Measurements from ENCODE around the gene AP4S1.

The AP4S1 gene

DNA sequence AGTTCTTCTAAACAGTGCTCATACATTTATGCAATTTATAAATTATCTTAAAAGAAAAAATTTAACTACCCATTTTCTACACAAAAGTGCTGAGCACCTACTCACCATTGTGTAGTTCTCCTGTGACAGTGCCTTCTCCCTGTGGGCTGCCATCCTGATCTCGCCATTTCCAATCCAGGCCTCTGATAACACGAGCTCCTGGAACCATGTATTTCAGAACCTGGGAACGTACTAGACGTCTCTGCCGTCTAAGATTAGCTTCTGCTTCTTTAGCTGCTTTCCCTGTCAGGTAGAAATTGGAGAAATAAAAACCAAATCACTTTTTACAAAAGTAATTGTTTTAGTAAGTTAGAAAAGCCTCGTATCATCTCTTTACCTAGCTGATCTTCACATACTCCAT, 107.7 kb downstream of the AP4S1 start:
- no peak for DNase-seq (ENCODE audit: low read depth, low spot score)
- H3K27ac ChIP-seq (ENCODE audit: low read length): no peak overlapping the region
- H3K27me3 ChIP-seq (ENCODE audit: control insufficient read depth, insufficient read depth, low read length): peaks cover 1% of the 10 kb centered on the region; the same call in 1 of the 2 replicates
- no peaks in the 10 kb centered on the region for H3K9me3 ChIP-seq (ENCODE audit: control insufficient read depth, insufficient read depth, low read length)
- peaks cover 9% of the 10 kb centered on the region; the same call in 1 of the 2 replicates for H3K36me3 ChIP-seq (ENCODE audit: control insufficient read depth, insufficient read depth, low read length)
- WGBS (ENCODE audit: insufficient coverage, insufficient read length): no CpG with 5 or more reads among the region's 6 CpGs
- H3K4me3 ChIP-seq (ENCODE audit: low read length): no peak overlapping the region
- H3K4me1 ChIP-seq (ENCODE audit: control insufficient read depth, insufficient read depth, low read length): no peaks in the 10 kb centered on the region

DNA sequence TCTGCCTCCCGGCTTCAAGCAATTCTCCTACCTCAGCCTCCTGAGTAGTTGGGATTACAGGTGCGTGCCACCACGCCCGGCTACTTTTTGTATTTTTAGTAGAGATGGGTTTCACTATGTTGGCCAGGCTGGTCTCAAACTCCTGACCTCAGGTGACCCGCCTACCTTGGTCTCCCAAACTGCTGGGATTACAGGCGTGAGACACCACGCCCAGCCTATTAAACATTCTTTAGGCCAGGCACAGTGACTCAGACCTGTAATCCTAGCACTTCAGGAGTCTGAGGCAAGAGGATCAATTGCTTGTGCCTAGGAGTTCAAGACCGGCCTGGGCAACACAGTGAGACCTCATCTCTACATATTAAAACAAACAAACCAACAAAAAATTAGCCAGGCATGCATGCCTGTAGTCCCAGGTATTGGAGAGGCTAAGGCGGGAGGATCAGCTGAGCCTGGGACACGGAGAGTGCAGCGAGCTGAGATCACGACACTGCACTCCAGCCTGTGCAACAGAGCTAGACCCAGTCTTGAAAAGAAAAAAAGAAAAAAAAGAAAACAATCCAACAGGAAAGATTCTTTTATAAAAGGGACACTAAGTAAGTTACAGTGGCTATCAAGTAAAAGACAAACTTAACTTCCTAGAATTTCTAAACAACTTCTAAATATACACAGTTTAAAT, 111.9 kb downstream of the AP4S1 start:
- peaks cover 12% of the 10 kb centered on the region; the same call in 1 of the 2 replicates for H3K36me3 ChIP-seq (ENCODE audit: control insufficient read depth, insufficient read depth, low read length)
- no peaks in the 10 kb centered on the region for H3K9me3 ChIP-seq (ENCODE audit: control insufficient read depth, insufficient read depth, low read length)
- no peak overlapping the region for H3K27ac ChIP-seq (ENCODE audit: low read length)
- H3K27me3 ChIP-seq (ENCODE audit: control insufficient read depth, insufficient read depth, low read length): peaks cover 1% of the 10 kb centered on the region; the same call in 1 of the 2 replicates
- no peaks in the 10 kb centered on the region for H3K4me1 ChIP-seq (ENCODE audit: control insufficient read depth, insufficient read depth, low read length)
- DNase-seq (ENCODE audit: low read depth, low spot score): no peak
- H3K4me3 ChIP-seq (ENCODE audit: low read length): no peak overlapping the region
- no CpG with 5 or more reads among the region's 12 CpGs for WGBS (ENCODE audit: insufficient coverage, insufficient read length)

DNA sequence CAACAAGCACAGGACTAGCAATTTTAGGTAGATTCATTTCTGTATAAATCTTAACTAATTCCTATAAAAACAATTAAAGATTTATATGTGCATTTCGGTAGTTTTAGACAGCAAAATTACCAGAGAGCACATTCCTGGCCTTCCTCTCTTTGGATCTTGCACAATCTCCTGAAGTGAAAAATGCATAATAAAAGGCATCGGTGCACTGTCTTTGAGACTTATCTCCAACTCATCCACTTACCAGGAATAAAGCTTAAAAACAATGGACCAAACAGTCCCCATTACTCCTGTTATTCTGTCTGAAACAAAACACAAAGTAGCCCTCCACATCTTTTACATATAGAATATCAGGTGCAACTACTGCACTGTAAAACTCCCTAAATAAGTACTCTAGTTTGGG, 112.9 kb downstream of the AP4S1 start:
- Histone ChIP-seq H3K27ac (ENCODE audit: low read length) (no peak overlapping the region), H3K4me1 (ENCODE audit: control insufficient read depth, insufficient read depth, low read length) (no peaks in the 10 kb centered on the region), H3K9me3 (ENCODE audit: control insufficient read depth, insufficient read depth, low read length) (no peaks in the 10 kb centered on the region), H3K36me3 (ENCODE audit: control insufficient read depth, insufficient read depth, low read length) (peaks cover 9% of the 10 kb centered on the region; the same call in 1 of the 2 replicates), H3K27me3 (ENCODE audit: control insufficient read depth, insufficient read depth, low read length) (peaks cover 1% of the 10 kb centered on the region; the same call in 1 of the 2 replicates), H3K4me3 (ENCODE audit: low read length) (no peak overlapping the region)
- no CpG with 5 or more reads among the region's 2 CpGs for WGBS (ENCODE audit: insufficient coverage, insufficient read length)
- DNase-seq (ENCODE audit: low read depth, low spot score): no peak

- no CpG with 5 or more reads among the region's 4 CpGs for WGBS (ENCODE audit: insufficient coverage, insufficient read length)
- peaks cover 8% of the 10 kb centered on the region; the same call in 1 of the 2 replicates for H3K36me3 ChIP-seq (ENCODE audit: control insufficient read depth, insufficient read depth, low read length)
Observed at GRCh38 chr14:31139301-31139847, 113.9 kb downstream of the AP4S1 start.

GRCh38 chr14:31142455-31143087, 117.1 kb downstream of the AP4S1 start:
- Histone ChIP-seq H3K9me3 (ENCODE audit: control insufficient read depth, insufficient read depth, low read length) (no peaks in the 10 kb centered on the region), H3K27ac (ENCODE audit: low read length) (no peak overlapping the region), H3K27me3 (ENCODE audit: control insufficient read depth, insufficient read depth, low read length) (no peaks in the 10 kb centered on the region), H3K4me1 (ENCODE audit: control insufficient read depth, insufficient read depth, low read length) (no peaks in the 10 kb centered on the region), H3K36me3 (ENCODE audit: control insufficient read depth, insufficient read depth, low read length) (peaks cover 3% of the 10 kb centered on the region; the same call in 1 of the 2 replicates), H3K4me3 (ENCODE audit: low read length) (no peak overlapping the region)
- WGBS (ENCODE audit: insufficient coverage, insufficient read length): no CpG with 5 or more reads among the region's 11 CpGs
- no peak for DNase-seq (ENCODE audit: low read depth, low spot score)

More at GRCh38 chr14:31139301-31139847, 113.9 kb downstream of the AP4S1 start:
- Histone ChIP-seq H3K27ac (ENCODE audit: low read length) (no peak overlapping the region), H3K4me1 (ENCODE audit: control insufficient read depth, insufficient read depth, low read length) (no peaks in the 10 kb centered on the region), H3K9me3 (ENCODE audit: control insufficient read depth, insufficient read depth, low read length) (no peaks in the 10 kb centered on the region), H3K4me3 (ENCODE audit: low read length) (no peak overlapping the region), H3K27me3 (ENCODE audit: control insufficient read depth, insufficient read depth, low read length) (peaks cover 1% of the 10 kb centered on the region; the same call in 1 of the 2 replicates)
- DNase-seq (ENCODE audit: low read depth, low spot score): no peak

Measured in iPS DF 6.9 (cell line).